MCF 10A (cell line): ENCODE results near the gene SHTN1. TPM values are rescaled to one million over a fixed set of nuclear protein-coding genes. Genes with fewer than 3 reads are reported as not detected.

Experiments used
- BruUV-seq: library from RNA; stranded (reverse); fragments of 400-500 nt; replicated peaks from 2 replicates; lab custom pipeline; 2021; lab: Mats Ljungman, UMichigan
- CTCF ChIA-PET: fragments of 300-600 bp; sonication (Branson Sonifier 250); formaldehyde crosslinking; extraction: SDS; loops from one replicate; lab custom pipeline; 2021; ENCODE audit warnings: antibody characterized with exemption, inconsistent platforms; lab: Yijun Ruan, JAX
- POLR2A ChIA-PET: fragments of 300-600, 350-650 bp; sonication (Branson Sonifier 250); formaldehyde crosslinking; extraction: SDS; loops from one replicate; lab custom pipeline; 2020; ENCODE audit warnings: antibody characterized with exemption, inconsistent platforms; lab: Yijun Ruan, JAX
- DNase-seq: peaks from one replicate; pipeline ENCODE4 v3.0.0-alpha.2; 2018; ENCODE audit not compliant: unreplicated experiment
- H3K27ac Mint-ChIP-seq: one replicate; pipeline ENCODE4 v1.8.0; 2022; ENCODE audit warnings: mild to moderate bottlenecking, low read depth, mixed read lengths; ENCODE audit not compliant: unreplicated experiment
- H3K27me3 Mint-ChIP-seq: one replicate; pipeline ENCODE4 v1.8.0; 2022; ENCODE audit warnings: mixed read lengths; ENCODE audit not compliant: insufficient read depth, unreplicated experiment
- H3K36me3 Mint-ChIP-seq: one replicate; pipeline ENCODE4 v1.8.0; 2022; ENCODE audit warnings: mild to moderate bottlenecking, moderate library complexity, mixed read lengths; ENCODE audit not compliant: insufficient read depth, unreplicated experiment
- H3K4me1 Mint-ChIP-seq: one replicate; pipeline ENCODE4 v1.8.0; 2022; ENCODE audit warnings: mixed read lengths; ENCODE audit not compliant: insufficient read depth, unreplicated experiment
- H3K4me3 Mint-ChIP-seq: one replicate; pipeline ENCODE4 v1.8.0; 2022; ENCODE audit warnings: mild to moderate bottlenecking, moderate library complexity, mixed read lengths; ENCODE audit not compliant: unreplicated experiment
- H3K9me3 Mint-ChIP-seq: one replicate; pipeline ENCODE4 v1.8.0; 2022; ENCODE audit warnings: mixed read lengths; ENCODE audit not compliant: unreplicated experiment
- CTCF ChIP-seq: fragments of 200-600 bp; IDR thresholded peaks from one replicate; pipeline ENCODE4 v1.8.0; 2022; ENCODE audit warnings: antibody characterized with exemption, mild to moderate bottlenecking; ENCODE audit not compliant: unreplicated experiment
- intact Hi-C: fragments of 100-400 bp; cut with micrococcal nuclease; formaldehyde crosslinking; loops from 2 replicates; pipeline ENCODE4 v1.14.1; 2022
- total RNA-seq: library from RNA; stranded (reverse); gene quantifications from 2 replicates; pipeline ENCODE4 v1.2.3, GENCODE V29; 2022

SHTN1 gene
- total RNA-seq, 1 experiment from 2014 or later, result 39.2 TPM

- Mint-ChIP-seq H3K27me3 (no peaks in the 10 kb centered on the region), H3K9me3 (no peaks in the 10 kb centered on the region), H3K4me3 (peak overlapping the region; percentile 33), H3K4me1 (peaks cover 15% of the 10 kb centered on the region), H3K36me3 (peaks cover 43% of the 10 kb centered on the region), H3K27ac (peak overlapping the region; percentile 79)
- ChIA-PET POLR2A (interaction anchor here (1.0 to 3.4 kb wide), 3 partner anchors 9 to 98 kb away, joined by 4 to 10 read pairs (median 9); partner anchors contain the start of genes ENO4 and SHTN1), CTCF (interaction anchor here (0.6 to 1.9 kb wide), 5 partner anchors 12 to 1710 kb away, joined by 3 to 11 read pairs (median 3); no protein-coding TSS in a partner anchor)
- BruUV-seq, result no TSS peak
- TF ChIP-seq CTCF, result no peak
- peak; percentile 66 for DNase-seq
- intact Hi-C loops, result loop anchor here (1.0 to 10.0 kb wide), 3 partner anchors 57 to 219 kb away; partner anchors contain the start of gene SHTN1
These were observed 57.0 kb downstream of the SHTN1 start for GRCh38 chr10:116947841-116948529.

GRCh38 chr10:116944911-116945310, 60.1 kb downstream of the SHTN1 start:
- Mint-ChIP-seq H3K27ac (no peak overlapping the region), H3K4me1 (peaks cover 15% of the 10 kb centered on the region), H3K36me3 (peaks cover 38% of the 10 kb centered on the region), H3K4me3 (no peak overlapping the region), H3K27me3 (no peaks in the 10 kb centered on the region), H3K9me3 (no peaks in the 10 kb centered on the region)
- ChIA-PET CTCF (no interaction called here), POLR2A (no interaction called here)
- TF ChIP-seq CTCF, result no peak
- intact Hi-C loops, result loop anchor here (10.0 kb wide), 1 partner anchor 130 kb away; no protein-coding TSS in a partner anchor
- no peak for DNase-seq
- BruUV-seq, result no TSS peak

GRCh38 chr10:116931806-116932205, 73.2 kb downstream of the SHTN1 start:
- Mint-ChIP-seq H3K27me3 (no peaks in the 10 kb centered on the region), H3K4me1 (no peaks in the 10 kb centered on the region), H3K27ac (no peak overlapping the region), H3K4me3 (no peak overlapping the region), H3K36me3 (peaks cover 24% of the 10 kb centered on the region), H3K9me3 (peaks cover 11% of the 10 kb centered on the region)
- no peak for TF ChIP-seq CTCF
- intact Hi-C loops, result no loop called here
- no peak for DNase-seq
- CTCF ChIA-PET, result no interaction called here
- BruUV-seq, result no TSS peak
- POLR2A ChIA-PET, result interaction anchor here (1.3 kb wide), 1 partner anchor 9 kb away, joined by 4 read pairs; no protein-coding TSS in a partner anchor

GRCh38 chr10:116926426-116926825, 78.6 kb downstream of the SHTN1 start:
- Mint-ChIP-seq H3K4me1 (no peaks in the 10 kb centered on the region), H3K36me3 (peaks cover 48% of the 10 kb centered on the region), H3K27ac (no peak overlapping the region), H3K4me3 (no peak overlapping the region), H3K9me3 (no peaks in the 10 kb centered on the region), H3K27me3 (no peaks in the 10 kb centered on the region)
- no TSS peak for BruUV-seq
- intact Hi-C loops, result no loop called here
- CTCF ChIA-PET, result interaction anchor here (0.6 to 1.5 kb wide), 2 partner anchors 248 to 250 kb away, joined by 3 to 4 read pairs; no protein-coding TSS in a partner anchor
- no peak for DNase-seq
- POLR2A ChIA-PET, result interaction anchor here (1.2 kb wide), 1 partner anchor 8 kb away, joined by 3 read pairs; no protein-coding TSS in a partner anchor
- TF ChIP-seq CTCF, result no peak
